DOHH2 (cell line): ENCODE measurements around the gene SLC6A11.

ENCODE experiments used
- H3F3A ChIP-seq: fragments of 200-600 bp; sonication (generic), shearing (Covaris generic); 2 replicates; pipeline ENCODE4 v1.6.0; 2016; ENCODE audit warnings: antibody characterized with exemption, mild to moderate bottlenecking; ENCODE audit not compliant: control insufficient read depth, insufficient read depth
- H3K27ac ChIP-seq: fragments of 200-600 bp; sonication (generic); 2 replicates; pipeline ENCODE4 v1.5.1; 2014; ENCODE audit warnings: low read depth, mild to moderate bottlenecking, low read length, moderate library complexity
- H3K27me3 ChIP-seq: fragments of 200-600 bp; sonication (generic); 2 replicates; pipeline ENCODE4 v1.6.1; 2014; ENCODE audit warnings: mild to moderate bottlenecking, low read length, mixed read lengths; ENCODE audit not compliant: control insufficient read depth
- H3K36me3 ChIP-seq: fragments of 200-600 bp; sonication (generic); 2 replicates; pipeline ENCODE4 v1.6.1; 2014; ENCODE audit warnings: mild to moderate bottlenecking, low read length, moderate library complexity, mixed read lengths; ENCODE audit not compliant: control insufficient read depth
- H3K4me1 ChIP-seq: fragments of 200-600 bp; sonication (generic); 2 replicates; pipeline ENCODE4 v1.6.1; 2014; ENCODE audit warnings: mild to moderate bottlenecking, low read length, mixed read lengths; ENCODE audit not compliant: control insufficient read depth
- H3K4me2 ChIP-seq: fragments of 200-600 bp; sonication (generic); 2 replicates; pipeline ENCODE4 v1.6.0; 2014; ENCODE audit warnings: mild to moderate bottlenecking, low read length, moderate library complexity
- H3K4me3 ChIP-seq: fragments of 200-600 bp; sonication (generic); 2 replicates; pipeline ENCODE4 v1.5.1; 2014; ENCODE audit warnings: mild to moderate bottlenecking, low read length, mixed read lengths
- H3K79me2 ChIP-seq: fragments of 200-600 bp; sonication (generic); 2 replicates; pipeline ENCODE4 v1.6.1; 2014; ENCODE audit warnings: mild to moderate bottlenecking, low read length, mixed read lengths; ENCODE audit not compliant: control insufficient read depth
- H3K9me2 ChIP-seq: fragments of 200-600 bp; sonication (generic); replicated peaks from 2 replicates; pipeline ENCODE4 v1.6.1; 2014; ENCODE audit warnings: mild to moderate bottlenecking, low read length, mixed read lengths; ENCODE audit not compliant: control insufficient read depth
- H3K9me3 ChIP-seq: fragments of 200-600 bp; sonication (generic); 2 replicates; pipeline ENCODE4 v1.6.1; 2014; ENCODE audit warnings: antibody characterized with exemption, low read length, mixed read lengths; ENCODE audit not compliant: control insufficient read depth, insufficient read depth
- H4K20me1 ChIP-seq: fragments of 200-600 bp; sonication (generic); 2 replicates; pipeline ENCODE4 v1.6.0; 2014; ENCODE audit warnings: low read depth, mild to moderate bottlenecking, antibody characterized with exemption, low read length, moderate library complexity; ENCODE audit not compliant: control insufficient read depth, insufficient read depth
- EZH2phosphoT487 ChIP-seq: fragments of 200-600 bp; sonication (generic); IDR thresholded peaks from 2 replicates; pipeline ENCODE4 v1.6.1; 2017; ENCODE audit warnings: borderline replicate concordance, mild to moderate bottlenecking, antibody characterized with exemption, low read length, moderate library complexity, mixed read lengths
- TF ChIP-seq, protein P1 (sequence below): fragments of 200-600 bp; sonication (generic); IDR thresholded peaks from one replicate; pipeline ENCODE4 v1.5.1; 2014; ENCODE audit warnings: antibody characterized with exemption, mild to moderate bottlenecking, low read depth, low read length; ENCODE audit not compliant: poor library complexity, severe bottlenecking

Gene SLC6A11

DNA sequence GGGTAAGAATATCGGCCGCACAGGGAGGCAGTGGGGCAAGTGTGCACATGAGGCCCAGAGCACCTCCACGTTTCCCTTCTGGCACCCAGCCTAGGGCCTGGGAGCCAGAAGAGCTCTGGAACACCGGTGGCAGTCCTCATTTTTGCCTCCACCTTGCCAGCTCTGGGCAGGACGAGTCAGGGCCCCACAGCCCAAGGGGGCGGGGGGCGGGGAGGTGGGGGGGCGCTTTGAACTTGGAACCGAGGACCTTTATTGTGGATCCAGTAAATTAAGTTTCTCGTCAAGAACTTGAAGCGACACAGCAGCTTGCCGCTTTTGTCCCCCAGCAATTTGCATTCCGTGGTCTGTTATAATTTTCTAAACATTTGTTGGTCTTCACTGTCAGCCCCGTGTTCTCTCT, 66.8 kb downstream of the SLC6A11 start:
- Histone ChIP-seq H3K9me2 (no peaks in the 10 kb centered on the region), H3K27ac (no peak overlapping the region), H3F3A (no peaks in the 10 kb centered on the region), H3K9me3 (no peaks in the 10 kb centered on the region), H4K20me1 (no peaks in the 10 kb centered on the region), H3K79me2 (no peaks in the 10 kb centered on the region), H3K36me3 (no peaks in the 10 kb centered on the region), H3K27me3 (no peaks in the 10 kb centered on the region), H3K4me1 (no peaks in the 10 kb centered on the region), H3K4me2 (no peak overlapping the region), H3K4me3 (no peak overlapping the region)
- TF ChIP-seq EZH2phosphoT487: no peak
- TF ChIP-seq, protein P1, sequence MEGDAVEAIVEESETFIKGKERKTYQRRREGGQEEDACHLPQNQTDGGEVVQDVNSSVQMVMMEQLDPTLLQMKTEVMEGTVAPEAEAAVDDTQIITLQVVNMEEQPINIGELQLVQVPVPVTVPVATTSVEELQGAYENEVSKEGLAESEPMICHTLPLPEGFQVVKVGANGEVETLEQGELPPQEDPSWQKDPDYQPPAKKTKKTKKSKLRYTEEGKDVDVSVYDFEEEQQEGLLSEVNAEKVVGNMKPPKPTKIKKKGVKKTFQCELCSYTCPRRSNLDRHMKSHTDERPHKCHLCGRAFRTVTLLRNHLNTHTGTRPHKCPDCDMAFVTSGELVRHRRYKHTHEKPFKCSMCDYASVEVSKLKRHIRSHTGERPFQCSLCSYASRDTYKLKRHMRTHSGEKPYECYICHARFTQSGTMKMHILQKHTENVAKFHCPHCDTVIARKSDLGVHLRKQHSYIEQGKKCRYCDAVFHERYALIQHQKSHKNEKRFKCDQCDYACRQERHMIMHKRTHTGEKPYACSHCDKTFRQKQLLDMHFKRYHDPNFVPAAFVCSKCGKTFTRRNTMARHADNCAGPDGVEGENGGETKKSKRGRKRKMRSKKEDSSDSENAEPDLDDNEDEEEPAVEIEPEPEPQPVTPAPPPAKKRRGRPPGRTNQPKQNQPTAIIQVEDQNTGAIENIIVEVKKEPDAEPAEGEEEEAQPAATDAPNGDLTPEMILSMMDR: no peak

DNA sequence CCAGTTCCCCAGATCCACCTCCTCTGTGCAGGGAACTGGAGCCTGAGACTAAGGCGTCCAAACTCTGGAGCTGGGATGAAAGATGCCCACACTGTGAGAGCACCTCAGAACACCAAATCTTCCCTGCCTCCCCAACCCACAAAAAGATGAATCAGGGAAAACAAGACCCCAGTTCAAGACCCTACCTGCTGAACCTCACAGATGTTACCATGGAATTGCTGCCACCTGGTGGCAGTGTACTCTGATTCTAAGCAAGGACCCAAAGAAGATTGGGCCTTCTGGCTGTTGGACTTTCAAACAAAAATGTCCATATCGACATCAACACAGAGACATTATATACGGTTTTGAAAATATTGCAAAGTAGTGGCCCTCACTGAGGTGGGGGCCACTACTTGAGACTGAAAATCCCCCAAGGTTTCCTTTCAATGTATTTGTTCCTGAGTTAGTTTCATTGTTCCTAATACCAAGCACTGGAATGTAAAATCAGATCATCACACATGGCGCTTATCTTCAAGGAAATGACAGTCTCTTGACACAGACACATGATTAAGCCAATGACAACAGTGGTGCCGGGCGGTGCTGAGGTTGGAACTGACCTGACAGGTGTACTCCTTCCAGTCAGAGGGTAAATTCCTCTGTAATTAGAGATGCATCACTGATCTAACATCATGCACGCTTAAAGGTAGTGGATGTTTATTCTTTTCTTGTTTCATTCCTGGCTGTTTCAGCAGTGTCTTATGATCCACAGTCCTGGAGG, 67.6 kb downstream of the SLC6A11 start:
- Histone ChIP-seq H3K27ac (no peak overlapping the region), H3K79me2 (no peaks in the 10 kb centered on the region), H3F3A (no peaks in the 10 kb centered on the region), H3K4me2 (no peak overlapping the region), H4K20me1 (no peaks in the 10 kb centered on the region), H3K27me3 (no peaks in the 10 kb centered on the region), H3K9me2 (no peaks in the 10 kb centered on the region), H3K9me3 (no peaks in the 10 kb centered on the region), H3K4me1 (no peaks in the 10 kb centered on the region), H3K36me3 (no peaks in the 10 kb centered on the region), H3K4me3 (no peak overlapping the region)
- TF ChIP-seq, protein P1: peak; percentile 59
- no peak for TF ChIP-seq EZH2phosphoT487

DNA sequence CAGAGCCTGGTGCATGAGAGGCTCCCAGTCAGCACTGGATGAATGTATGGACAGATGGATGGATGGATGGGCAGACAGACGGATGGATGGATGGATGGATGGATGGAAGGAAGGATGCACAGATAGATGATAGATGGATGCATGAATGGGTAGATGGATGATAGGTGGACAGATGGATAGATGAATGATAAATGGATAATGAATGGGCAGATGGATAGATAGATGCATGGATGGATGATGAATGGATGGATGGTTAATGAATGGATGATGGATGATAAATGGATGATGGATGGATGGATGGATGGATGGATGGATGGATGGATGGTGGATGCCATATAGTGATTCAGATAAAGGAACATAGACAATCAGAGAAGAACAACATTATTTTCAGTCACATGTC, 71.0 kb downstream of the SLC6A11 start:
- H3F3A ChIP-seq: no peaks in the 10 kb centered on the region

More for the DNA sequence above, 71.0 kb downstream of the SLC6A11 start:
- no peaks in the 10 kb centered on the region for H3K27me3 ChIP-seq
- no peaks in the 10 kb centered on the region for H3K79me2 ChIP-seq
- H3K9me3 ChIP-seq: no peaks in the 10 kb centered on the region
- H3K4me2 ChIP-seq: no peak overlapping the region
- no peaks in the 10 kb centered on the region for H4K20me1 ChIP-seq
- H3K9me2 ChIP-seq: no peaks in the 10 kb centered on the region
- H3K27ac ChIP-seq: no peak overlapping the region
- no peaks in the 10 kb centered on the region for H3K4me1 ChIP-seq
- TF ChIP-seq, protein P1: no peak
- TF ChIP-seq EZH2phosphoT487: no peak
- H3K36me3 ChIP-seq: no peaks in the 10 kb centered on the region
- H3K4me3 ChIP-seq: no peak overlapping the region
